HepG2 (cell line): ENCODE measurements around the gene RAC2. TPM values are rescaled to one million over a fixed set of nuclear protein-coding genes. Genes with fewer than 3 reads are reported as not detected.

Experiments used
- ATAC-seq: fragments of 200-7000 bp; cut with Tn5 transposase; 3 replicates; pipeline ENCODE4 v1.9.1; 2020; ENCODE audit warnings: mild to moderate bottlenecking, moderate library complexity
- BruUV-seq: library from RNA; stranded (reverse); fragments of 400-500 nt; replicated peaks from 2 replicates; lab custom pipeline; 2021; lab: Mats Ljungman, UMichigan
- CTCF ChIA-PET: fragments of 300-600 bp; formaldehyde crosslinking; extraction: SDS; loops from one replicate; lab custom pipeline; 2021; ENCODE audit warnings: low total read pairs, inconsistent platforms, low intra/inter-chr PET ratio; lab: Yijun Ruan, JAX
- POLR2A ChIA-PET: fragments of 350-600 bp; sonication (Branson Sonifier 250); formaldehyde crosslinking; loops from one replicate; lab custom pipeline; 2020; ENCODE audit warnings: antibody characterized with exemption, inconsistent platforms; lab: Yijun Ruan, JAX
- DNase-seq: peaks from one replicate; pipeline ENCODE4 v3.0.0-alpha.2; 2015; ENCODE audit warnings: low spot score
- FAIRE-seq: peaks from 3 replicates; lab custom pipeline; 2011; peaks lifted over from hg19 to GRCh38; lab: Jason Lieb, UNC
- H2AFZ ChIP-seq: one replicate; pipeline ENCODE4 v1.6.1; 2011; ENCODE audit warnings: low read length, inconsistent platforms
- H3K27ac ChIP-seq: fragments of 300-600 bp; 3 replicates; pipeline ENCODE4 v1.8.0; 2011; ENCODE audit warnings: mixed run types, mild to moderate bottlenecking, mixed read lengths, low read length, inconsistent platforms; ENCODE audit not compliant: insufficient read depth; ENCODE audit errors: extremely low read length
- H3K27me3 ChIP-seq, 2 experiments: fragments of 200-600 bp in 1 of 2; 2 replicates in 1 of 2; 3 replicates in 1 of 2; pipeline versions ENCODE4 v1.6.0 to v1.8.0; 2011; ENCODE audit warnings: low read length in 2 of 2, mild to moderate bottlenecking in 2 of 2, moderate library complexity in 2 of 2, inconsistent platforms in 1 of 2; ENCODE audit not compliant: insufficient read depth in 2 of 2, control insufficient read depth in 1 of 2
- H3K36me3 ChIP-seq, 2 experiments: fragments of 200-600 bp in 1 of 2; replicated peaks in 1 of 2; 2 replicates in 1 of 2; 3 replicates in 1 of 2; pipeline versions ENCODE4 v1.5.1 to v1.8.0; 2011; ENCODE audit warnings: low read length in 2 of 2, inconsistent platforms in 1 of 2; ENCODE audit not compliant: insufficient read depth in 2 of 2, control insufficient read depth in 1 of 2
- H3K4me1 ChIP-seq: 2 replicates; pipeline ENCODE4 v1.5.1; 2012; ENCODE audit warnings: low read length, inconsistent platforms; ENCODE audit not compliant: insufficient read depth
- H3K4me2 ChIP-seq: 2 replicates; pipeline ENCODE4 v1.6.0; 2011; ENCODE audit warnings: low read depth, low read length, inconsistent platforms
- H3K4me3 ChIP-seq, 3 experiments: fragments of 200-600 bp in 1 of 3; sonication (generic), shearing (Covaris generic) in 1 of 3; replicated peaks in 1 of 3; 2 replicates each; pipeline ENCODE4 v1.5.1; 2011 to 2016; ENCODE audit warnings: low read length in 3 of 3, inconsistent platforms in 2 of 3, low read depth in 2 of 3, mild to moderate bottlenecking in 2 of 3, control low read depth in 1 of 3, mixed read lengths in 1 of 3; ENCODE audit not compliant: insufficient read depth in 1 of 3
- H3K79me2 ChIP-seq: one replicate; pipeline ENCODE4 v1.6.1; 2011; ENCODE audit warnings: low read length, inconsistent platforms; ENCODE audit not compliant: insufficient read depth
- H3K9ac ChIP-seq: 2 replicates; pipeline ENCODE4 v1.6.0; 2011; ENCODE audit warnings: mild to moderate bottlenecking, low read depth, low read length, inconsistent platforms; ENCODE audit not compliant: insufficient read depth
- H3K9me3 ChIP-seq: 2 replicates; pipeline ENCODE4 v1.5.1; 2012; ENCODE audit warnings: mild to moderate bottlenecking, low read length
- H4K20me1 ChIP-seq: 2 replicates; pipeline ENCODE4 v1.6.0; 2011; ENCODE audit warnings: inconsistent platforms, mild to moderate bottlenecking, low read length, moderate library complexity; ENCODE audit not compliant: insufficient read depth
- ARNT2 ChIP-seq: sonication (generic); formaldehyde crosslinking; IDR thresholded peaks from 2 replicates; pipeline ENCODE4 v1.8.0; 2022; ENCODE audit warnings: mild to moderate bottlenecking, low read depth, missing genetic modification reagents, moderate library complexity
- GTF2F1 ChIP-seq: fragments of 150-350 bp; IDR thresholded peaks from 2 replicates; pipeline ENCODE4 v1.6.1; 2014; ENCODE audit warnings: low read length
- STAG1 ChIP-seq: sonication (generic); formaldehyde crosslinking; IDR thresholded peaks from 2 replicates; pipeline ENCODE4 v1.4.0; 2020; ENCODE audit warnings: missing genetic modification reagents
- ZNF451 ChIP-seq: sonication (generic); formaldehyde crosslinking; IDR thresholded peaks from 2 replicates; pipeline ENCODE4 v1.5.0; 2020; ENCODE audit warnings: mild to moderate bottlenecking, missing genetic modification reagents
- ZNF768 ChIP-seq: sonication (generic); formaldehyde crosslinking; IDR thresholded peaks from 2 replicates; pipeline ENCODE4 v1.4.0; 2020; ENCODE audit warnings: missing genetic modification reagents
- WGBS: methylation state at CpG from one replicate; pipeline ENCODE4 v1.1.6; 2017; ENCODE audit warnings: low lambda C conversion rate; 5-methylcytosine and 5-hydroxymethylcytosine counted together
- in situ Hi-C: cut with HindIII; loops from 2 replicates; pipeline ENCODE4 v1.10.0; 2017; ENCODE audit warnings: low pct_unique_long_range_greater_than_20kb; ENCODE audit not compliant: extremely low pct_ligation_motif_present
- intact Hi-C: fragments of 100-400 bp; cut with micrococcal nuclease; formaldehyde crosslinking; loops from one replicate; pipeline ENCODE4 v1.10.0; 2022; ENCODE audit not compliant: unreplicated experiment
- polyA plus RNA-seq, 8 experiments: library from polyadenylated mRNA; depleted of rRNA in 3 of 8; stranded (reverse) in 7 of 8; unstranded in 1 of 8; fragments of >200 nt; fragmentation: Illumina TruSeq in 4 of 8; extraction: Trizol in 4 of 8; gene quantifications; 2 replicates each; pipeline versions ENCODE4 v1.2.1 to v1.2.3, GENCODE V29; 2011 to 2016; ENCODE audit warnings: low read depth in 4 of 8, missing spikeins in 1 of 8, mixed read lengths in 1 of 8; ENCODE audit not compliant: insufficient read depth in 1 of 8
- total RNA-seq, 5 experiments: library from RNA; depleted of rRNA; stranded (reverse); fragments of >200 nt; fragmentation: Illumina TruSeq; extraction: Trizol; gene quantifications; 2 replicates each; pipeline ENCODE4 v1.2.3, GENCODE V29; 2016; ENCODE audit warnings: low read depth in 1 of 5
- TF ChIP-seq, protein P1 (sequence below): sonication (generic); formaldehyde crosslinking; IDR thresholded peaks from 2 replicates; pipeline ENCODE4 v1.5.0; 2020; ENCODE audit warnings: mild to moderate bottlenecking, missing genetic modification reagents, moderate library complexity

The RAC2 gene
- total and polyA plus RNA-seq, 2 of the 13 experiments (the other 11 are each of a cell fraction or from before 2014, with no cell fraction given) = 0.73 TPM; not detected in 1

DNA sequence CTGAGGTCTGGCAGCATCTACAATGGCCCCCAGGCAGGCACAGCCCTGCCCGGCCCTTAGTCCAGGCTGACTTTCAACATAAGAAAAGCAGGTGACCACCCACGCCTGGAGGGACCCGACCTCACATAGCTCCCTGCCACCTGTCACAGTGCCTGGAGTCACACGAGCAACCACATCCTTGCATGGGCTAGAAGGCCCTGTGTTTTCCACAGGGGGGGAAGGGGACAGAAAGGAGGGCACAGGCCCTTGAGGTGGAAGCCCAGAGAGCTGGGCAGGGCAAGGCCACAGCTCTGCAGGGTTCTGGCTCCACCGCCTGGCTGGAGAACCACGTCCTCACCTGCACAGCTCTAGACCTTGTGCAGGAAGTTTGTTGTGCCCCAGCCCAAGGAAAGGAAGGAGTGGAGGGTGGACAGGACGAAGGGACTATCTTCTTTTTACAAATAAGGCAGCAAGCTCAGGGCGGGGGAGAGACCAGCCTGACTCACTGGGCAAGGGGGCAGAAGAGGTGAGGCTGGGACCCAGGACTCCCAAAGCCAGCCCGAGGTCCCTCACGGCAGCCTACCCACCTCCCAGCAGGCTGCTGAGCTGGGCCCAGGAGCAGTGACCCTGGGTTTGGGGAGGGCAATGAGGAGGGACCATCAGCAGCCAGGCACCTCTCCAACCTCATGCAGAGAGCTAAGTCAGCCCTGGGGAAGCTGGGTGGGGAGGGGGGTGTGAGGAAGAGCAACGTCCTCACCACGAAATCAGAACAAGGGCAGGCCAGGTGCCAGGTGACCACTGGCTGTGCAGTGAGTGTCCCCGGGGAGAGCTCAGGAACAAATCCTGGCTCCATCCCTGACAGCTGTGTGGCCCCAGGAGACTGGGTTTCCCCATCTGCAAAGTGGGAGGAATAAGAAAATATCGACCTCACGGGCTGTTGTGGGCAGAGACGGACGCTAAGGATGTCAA lies 60.4 kb downstream of the RAC2 start:
- no peaks in the 10 kb centered on the region for H3K27me3 ChIP-seq
- H2AFZ ChIP-seq = no peak overlapping the region
- intact Hi-C loops (no loop called here), in situ Hi-C loops (no loop called here)
- H4K20me1 ChIP-seq = no peaks in the 10 kb centered on the region
- H3K36me3 ChIP-seq = no peaks in the 10 kb centered on the region
- H3K79me2 ChIP-seq = no peaks in the 10 kb centered on the region
- TF ChIP-seq, protein P1, sequence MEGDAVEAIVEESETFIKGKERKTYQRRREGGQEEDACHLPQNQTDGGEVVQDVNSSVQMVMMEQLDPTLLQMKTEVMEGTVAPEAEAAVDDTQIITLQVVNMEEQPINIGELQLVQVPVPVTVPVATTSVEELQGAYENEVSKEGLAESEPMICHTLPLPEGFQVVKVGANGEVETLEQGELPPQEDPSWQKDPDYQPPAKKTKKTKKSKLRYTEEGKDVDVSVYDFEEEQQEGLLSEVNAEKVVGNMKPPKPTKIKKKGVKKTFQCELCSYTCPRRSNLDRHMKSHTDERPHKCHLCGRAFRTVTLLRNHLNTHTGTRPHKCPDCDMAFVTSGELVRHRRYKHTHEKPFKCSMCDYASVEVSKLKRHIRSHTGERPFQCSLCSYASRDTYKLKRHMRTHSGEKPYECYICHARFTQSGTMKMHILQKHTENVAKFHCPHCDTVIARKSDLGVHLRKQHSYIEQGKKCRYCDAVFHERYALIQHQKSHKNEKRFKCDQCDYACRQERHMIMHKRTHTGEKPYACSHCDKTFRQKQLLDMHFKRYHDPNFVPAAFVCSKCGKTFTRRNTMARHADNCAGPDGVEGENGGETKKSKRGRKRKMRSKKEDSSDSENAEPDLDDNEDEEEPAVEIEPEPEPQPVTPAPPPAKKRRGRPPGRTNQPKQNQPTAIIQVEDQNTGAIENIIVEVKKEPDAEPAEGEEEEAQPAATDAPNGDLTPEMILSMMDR (CRISPR knock-in tag) = peak; percentile 61
- TF ChIP-seq STAG1 (CRISPR knock-in tag) = peak; percentile 64
- TF ChIP-seq GTF2F1 = no peak
- no peak for TF ChIP-seq ARNT2 (CRISPR knock-in tag)
- H3K4me2 ChIP-seq = no peak overlapping the region
- H3K4me3 ChIP-seq = no peak overlapping the region
- DNase-seq = no peak
- H3K9ac ChIP-seq = no peak overlapping the region
- ChIA-PET POLR2A (interaction anchor here (0.6 kb wide), 1 partner anchor 14 kb away, joined by 3 read pairs; no protein-coding TSS in a partner anchor), CTCF (no interaction called here)
- peaks cover 32% of the 10 kb centered on the region for H3K4me1 ChIP-seq
- no peak for FAIRE-seq
- 63% methylated on average over 9 of the region's 17 CpGs for WGBS
- no peaks in the 10 kb centered on the region for H3K9me3 ChIP-seq
- no TSS peak for BruUV-seq
- no peak overlapping the region for H3K27ac ChIP-seq
- ATAC-seq = peak; percentile 41

DNA sequence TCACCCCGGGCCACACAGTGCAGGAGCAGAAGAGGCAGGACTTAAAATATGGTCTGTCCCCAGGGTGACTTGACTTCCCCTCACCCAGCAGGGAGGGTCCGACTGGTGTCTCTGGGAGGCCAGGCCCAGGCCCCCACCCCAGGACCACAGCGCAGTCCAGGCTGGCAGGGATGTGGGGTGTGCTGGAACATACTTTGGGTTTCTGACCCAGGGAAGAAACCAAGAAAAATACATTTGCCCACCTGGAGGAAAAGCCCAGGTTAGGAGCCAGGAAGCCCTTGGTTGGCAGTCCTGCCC lies 61.2 kb downstream of the RAC2 start:
- TF ChIP-seq ZNF451 (CRISPR knock-in tag) (no peak), ZNF768 (CRISPR knock-in tag) (peak; percentile 29; the same call in 1 of the 2 replicates)
- intact Hi-C loops = no loop called here
- DNase-seq = no peak
- no peak overlapping the region for H3K9ac ChIP-seq
- H3K4me1 ChIP-seq = peaks cover 33% of the 10 kb centered on the region
- H3K9me3 ChIP-seq = no peaks in the 10 kb centered on the region
- no peak for ATAC-seq
- no peak for FAIRE-seq
- H2AFZ ChIP-seq = no peak overlapping the region
- ChIA-PET POLR2A (interaction anchor here (0.6 kb wide), 1 partner anchor 14 kb away, joined by 3 read pairs; no protein-coding TSS in a partner anchor), CTCF (no interaction called here)
- H3K79me2 ChIP-seq = no peaks in the 10 kb centered on the region
- in situ Hi-C loops = no loop called here
- no TSS peak for BruUV-seq
- 85% methylated on average over 3 of the region's 3 CpGs for WGBS
- H3K27me3 ChIP-seq = peaks cover 0 to under 1% of the 10 kb centered on the region in 2 experiments; a peak in 2 of 5 replicates
- no peak overlapping the region for H3K27ac ChIP-seq
- no peak overlapping the region for H3K4me2 ChIP-seq
- H3K4me3 ChIP-seq = no peak overlapping the region
- no peaks in the 10 kb centered on the region for H3K36me3 ChIP-seq
- H4K20me1 ChIP-seq = no peaks in the 10 kb centered on the region
